Tibial artery (tissue), 4 donors: ENCODE measurements around the gene LTC4S.

Experiments used
- DNase-seq, 2 donors: peaks; one replicate each; pipeline ENCODE4 v3.0.0-alpha.2; 2019
- H3K27ac ChIP-seq, 2 donors: fragments of 200-600 bp; sonication (generic) in 1 of 2; 1 replicate in 1 of 2; 2 replicates in 1 of 2; pipeline ENCODE4 v1.5.1; 2018 to 2019; ENCODE audit warnings: mild to moderate bottlenecking in 1 of 2
- H3K27me3 ChIP-seq, 2 donors: fragments of 200-600 bp; sonication (generic) in 1 of 2; one replicate each; pipeline versions ENCODE4 v1.5.1 to v1.6.0; 2016 to 2019
- H3K36me3 ChIP-seq, 3 donors: fragments of 200-600 bp; sonication (generic) in 2 of 3; one replicate each; pipeline ENCODE4 v1.5.1; 2016 to 2019; ENCODE audit warnings: mild to moderate bottlenecking in 2 of 3
- H3K4me1 ChIP-seq, 4 donors: fragments of 200-600 bp; sonication (generic) in 2 of 4; 1 replicate in 3 of 4; 2 replicates in 1 of 4; pipeline ENCODE4 v1.5.1; 2016 to 2019
- H3K4me3 ChIP-seq, 2 donors: fragments of 200-600 bp; sonication (generic) in 1 of 2; 1 replicate in 1 of 2; 2 replicates in 1 of 2; pipeline ENCODE4 v1.5.1; 2018 to 2019; ENCODE audit warnings: mild to moderate bottlenecking in 2 of 2
- H3K9me3 ChIP-seq, 3 donors: fragments of 200-600 bp; sonication (generic) in 1 of 3; one replicate each; pipeline ENCODE4 v1.5.1; 2016 to 2019
- CTCF ChIP-seq, 2 experiments: fragments of 200-600 bp in 1 of 2; fragments of 450-650 bp in 1 of 2; IDR thresholded peaks; one replicate each; pipeline ENCODE4 v1.5.1; 2017 to 2019; ENCODE audit warnings: antibody characterized with exemption in 2 of 2, mild to moderate bottlenecking in 1 of 2, moderate library complexity in 1 of 2
- intact Hi-C: fragments of 100-400 bp; cut with DNase I; formaldehyde crosslinking; loops from one replicate; pipeline ENCODE4 v1.15.0; 2023; ENCODE audit warnings: low total_unique reads

LTC4S gene

GRCh38 chr5:179778591-179778990 lies 15.2 kb upstream of the LTC4S start:
- intact Hi-C loops, result no loop called here
- no peak overlapping the region for H3K27ac ChIP-seq
- TF ChIP-seq CTCF (IDR thresholded peaks at IDR 0.05), result no peak
- H3K4me1 ChIP-seq, result no peaks in the 10 kb centered on the region
- peaks cover 36 to 73% (median 63%) of the 10 kb centered on the region in 3 donors for H3K36me3 ChIP-seq
- H3K27me3 ChIP-seq, result no peaks in the 10 kb centered on the region
- no peak for DNase-seq
- no peaks in the 10 kb centered on the region for H3K9me3 ChIP-seq
- no peak overlapping the region for H3K4me3 ChIP-seq

GRCh38 chr5:179779826-179780225 lies 14.0 kb upstream of the LTC4S start:
- H3K9me3 ChIP-seq, result no peaks in the 10 kb centered on the region
- H3K27me3 ChIP-seq, result no peaks in the 10 kb centered on the region
- no peak for DNase-seq
- H3K4me3 ChIP-seq, result no peak overlapping the region
- intact Hi-C loops, result no loop called here
- TF ChIP-seq CTCF (IDR thresholded peaks at IDR 0.05), result no peak
- H3K27ac ChIP-seq, result no peak overlapping the region
- peaks cover 24 to 61% (median 51%) of the 10 kb centered on the region in 3 donors for H3K36me3 ChIP-seq
- no peaks in the 10 kb centered on the region for H3K4me1 ChIP-seq

GRCh38 chr5:179780362-179780761 lies 13.4 kb upstream of the LTC4S start:
- Histone ChIP-seq H3K4me1 (no peaks in the 10 kb centered on the region), H3K27ac (no peak overlapping the region), H3K9me3 (no peaks in the 10 kb centered on the region), H3K4me3 (no peak overlapping the region), H3K36me3 (peaks cover 20 to 56% (median 48%) of the 10 kb centered on the region in 3 donors), H3K27me3 (no peaks in the 10 kb centered on the region)
- no peak for TF ChIP-seq CTCF (IDR thresholded peaks at IDR 0.05)
- DNase-seq, result no peak
- intact Hi-C loops, result no loop called here

GRCh38 chr5:179781846-179782245 lies 11.9 kb upstream of the LTC4S start:
- no peaks in the 10 kb centered on the region for H3K9me3 ChIP-seq
- DNase-seq, result no peak
- intact Hi-C loops, result no loop called here
- no peak for TF ChIP-seq CTCF (IDR thresholded peaks at IDR 0.05)
- H3K36me3 ChIP-seq, result peaks cover 7 to 41% (median 34%) of the 10 kb centered on the region in 3 donors
- no peaks in the 10 kb centered on the region for H3K4me1 ChIP-seq
- H3K4me3 ChIP-seq, result no peak overlapping the region
- H3K27ac ChIP-seq, result no peak overlapping the region
- no peaks in the 10 kb centered on the region for H3K27me3 ChIP-seq

- H3K36me3 ChIP-seq, result peaks cover 7 to 28% (median 25%) of the 10 kb centered on the region in 3 donors
- H3K27ac ChIP-seq, result no peak overlapping the region
- intact Hi-C loops, result no loop called here
- no peak overlapping the region for H3K4me3 ChIP-seq
- no peak for DNase-seq
- no peaks in the 10 kb centered on the region for H3K9me3 ChIP-seq
- no peak for TF ChIP-seq CTCF (IDR thresholded peaks at IDR 0.05)
- no peaks in the 10 kb centered on the region for H3K4me1 ChIP-seq
- H3K27me3 ChIP-seq, result no peaks in the 10 kb centered on the region
Measured at GRCh38 chr5:179783128-179783527, 10.7 kb upstream of the LTC4S start.

GRCh38 chr5:179786861-179787260 lies 6.9 kb upstream of the LTC4S start:
- no peaks in the 10 kb centered on the region for H3K9me3 ChIP-seq
- no peak for DNase-seq
- peaks cover 0 to 3% (median 2%) of the 10 kb centered on the region in 3 donors for H3K36me3 ChIP-seq
- no peak for TF ChIP-seq CTCF (IDR thresholded peaks at IDR 0.05)
- H3K4me1 ChIP-seq, result no peaks in the 10 kb centered on the region
- H3K27me3 ChIP-seq, result no peaks in the 10 kb centered on the region
- intact Hi-C loops, result no loop called here
- H3K27ac ChIP-seq, result no peak overlapping the region
- H3K4me3 ChIP-seq, result no peak overlapping the region
